NCI-H524 treated with DMSO at 0.1 percent for 48 hours (cell line): ENCODE results near the gene ANKDD1B.
"Not testable (repeated sequence)": the region's sequence is repeated elsewhere in the genome, so short reads cannot be mapped to it uniquely, and the experiment has no call there.

Experiments
- DNase-seq: peaks from one replicate; lab custom pipeline; 2025; lab: John Stamatoyannopoulos, UW

ANKDD1B gene

GRCh38 chr5:75662061-75662460 is 50.8 kb downstream of the ANKDD1B start:
- no peak for DNase-seq

- no peak for DNase-seq
These were observed 52.5 kb downstream of the ANKDD1B start for GRCh38 chr5:75663579-75664284.

GRCh38 chr5:75664979-75665378 is 53.7 kb downstream of the ANKDD1B start:
- DNase-seq = no peak

GRCh38 chr5:75666801-75667200 is 55.5 kb downstream of the ANKDD1B start:
- no peak for DNase-seq

- DNase-seq = no peak
These were observed 56.3 kb downstream of the ANKDD1B start for GRCh38 chr5:75667586-75667985.

DNA sequence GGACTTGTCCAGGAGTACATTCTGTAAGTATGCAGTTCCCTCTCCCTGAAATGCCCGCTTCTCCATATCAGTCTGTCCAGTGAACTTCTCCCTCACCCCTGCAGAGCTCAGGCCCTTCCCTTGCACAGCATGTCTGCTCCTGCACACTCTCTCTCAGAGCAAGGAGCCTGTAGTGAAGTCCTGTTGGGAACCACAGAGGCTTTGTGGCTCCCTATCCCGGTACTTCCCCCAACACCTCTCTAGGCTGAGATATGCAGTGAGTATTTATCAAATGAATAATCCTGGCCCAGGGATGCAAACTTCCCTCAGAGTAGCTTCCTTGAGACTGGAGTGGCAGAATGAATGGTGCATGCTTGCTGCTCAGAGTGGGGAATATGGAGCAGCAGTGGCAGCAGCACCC is 57.2 kb downstream of the ANKDD1B start:
- DNase-seq = no peak

GRCh38 chr5:75668977-75669689 is 57.9 kb downstream of the ANKDD1B start:
- peak; percentile 33 for DNase-seq

GRCh38 chr5:75670577-75670976 is 59.3 kb downstream of the ANKDD1B start:
- DNase-seq = no peak

- no peak for DNase-seq
These were observed 60.3 kb downstream of the ANKDD1B start for GRCh38 chr5:75671506-75671905.

GRCh38 chr5:75672616-75673015 is 61.4 kb downstream of the ANKDD1B start:
- no peak for DNase-seq

GRCh38 chr5:75675783-75676182 is 64.5 kb downstream of the ANKDD1B start:
- no peak for DNase-seq

- no peak for DNase-seq
These were observed 66.4 kb downstream of the ANKDD1B start for GRCh38 chr5:75677607-75678006.

DNA sequence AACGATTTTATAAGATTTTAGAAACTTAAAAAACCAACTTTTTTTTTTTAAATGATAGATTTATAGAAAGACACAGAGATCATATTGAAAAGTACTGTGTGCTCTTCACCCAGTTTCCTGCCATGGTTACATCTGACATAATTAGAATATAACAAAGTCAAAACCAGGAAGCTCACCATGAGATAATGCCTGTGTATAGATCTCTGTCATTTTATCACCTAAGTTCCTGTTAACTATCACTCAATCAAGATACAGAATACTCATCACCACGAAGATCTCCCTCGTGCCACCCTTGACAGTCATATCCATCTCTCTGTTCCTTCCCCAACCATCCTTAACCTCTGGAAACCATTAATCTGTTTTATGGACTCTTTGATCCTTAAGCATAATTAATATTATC is 66.9 kb downstream of the ANKDD1B start:
- no peak for DNase-seq

- DNase-seq = no peak
These were observed 70.0 kb downstream of the ANKDD1B start for GRCh38 chr5:75681125-75681830.

DNA sequence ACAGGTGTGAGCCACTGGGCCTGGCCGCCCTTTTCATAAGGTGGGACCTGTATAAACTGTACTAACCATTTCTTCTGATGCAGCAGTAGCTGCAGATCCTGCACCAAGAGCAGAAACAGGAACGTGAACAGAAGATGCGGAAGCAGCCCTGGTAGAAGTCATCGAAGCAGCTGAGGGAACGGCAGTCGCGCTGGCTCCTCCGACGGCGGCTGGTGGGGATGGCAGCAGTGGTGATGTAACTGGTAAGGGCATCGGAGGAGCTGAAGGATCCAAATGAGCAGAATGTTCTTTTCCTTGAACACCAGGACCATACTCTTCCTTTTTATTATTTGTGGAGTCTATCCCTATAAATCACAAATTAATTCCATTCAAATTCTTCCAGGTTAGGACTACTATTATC is 73.9 kb downstream of the ANKDD1B start:
- no peak for DNase-seq

DNA sequence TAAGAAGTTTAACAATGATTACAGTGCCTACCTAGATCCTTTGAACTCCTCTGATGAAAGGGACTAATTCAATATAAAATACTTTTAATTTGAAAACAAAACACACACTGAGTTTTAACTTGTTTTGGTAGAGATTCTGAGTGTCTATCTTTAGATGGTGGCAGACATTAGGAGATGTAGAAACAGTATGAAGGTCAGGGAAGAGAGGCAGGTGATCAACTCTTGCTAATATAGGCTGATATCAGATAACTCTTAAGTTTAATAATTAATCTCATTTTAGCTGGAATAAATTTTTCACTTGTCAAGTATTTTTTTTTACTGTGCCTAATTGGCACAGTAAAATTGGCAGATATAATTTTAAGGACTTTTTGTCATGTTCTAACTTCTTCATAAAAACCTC is 75.2 kb downstream of the ANKDD1B start:
- no peak for DNase-seq

DNA sequence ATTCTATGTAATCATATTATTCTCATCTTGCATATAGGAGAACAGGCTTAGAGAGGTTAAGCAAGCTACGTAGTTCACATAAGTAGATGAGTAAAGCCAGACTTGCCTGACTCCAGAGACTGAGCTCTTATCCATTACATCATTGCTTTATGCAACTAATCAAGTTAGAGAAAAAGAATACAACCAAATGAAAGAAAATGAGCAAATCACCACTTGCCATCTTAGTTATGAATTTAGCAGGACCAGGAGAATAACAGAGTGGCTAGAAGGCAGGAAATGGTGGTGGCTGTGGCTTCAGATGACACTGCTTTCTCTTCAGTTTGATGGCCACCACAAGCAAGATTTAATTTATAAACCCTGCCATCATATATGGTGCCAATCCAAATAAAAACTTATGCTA is 79.4 kb downstream of the ANKDD1B start:
- no peak for DNase-seq

GRCh38 chr5:75694781-75695180 is 83.5 kb downstream of the ANKDD1B start:
- no peak for DNase-seq

GRCh38 chr5:75695472-75696351 is 84.5 kb downstream of the ANKDD1B start:
- DNase-seq = not testable (repeated sequence)

- no peak for DNase-seq
These were observed 90.6 kb downstream of the ANKDD1B start for GRCh38 chr5:75701856-75702255.

DNA sequence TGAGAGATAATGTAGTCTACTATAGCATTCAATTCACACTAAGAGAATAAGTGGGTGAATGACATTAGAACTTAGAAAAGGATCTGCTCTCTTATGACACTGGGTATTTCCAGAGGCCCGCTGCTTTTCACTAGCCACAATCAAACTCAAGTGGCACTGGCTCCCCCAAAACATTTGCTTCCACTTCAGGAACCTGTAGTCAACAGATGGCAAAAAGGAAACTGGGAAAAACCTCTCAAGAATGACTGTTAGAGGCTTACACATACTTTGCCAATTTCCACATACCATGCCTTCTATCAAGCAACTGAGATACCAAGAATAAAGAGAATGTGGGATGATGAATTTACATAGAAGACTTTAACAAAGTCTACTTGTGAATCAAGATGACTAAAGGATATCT is 94.8 kb downstream of the ANKDD1B start:
- DNase-seq = no peak

DNA sequence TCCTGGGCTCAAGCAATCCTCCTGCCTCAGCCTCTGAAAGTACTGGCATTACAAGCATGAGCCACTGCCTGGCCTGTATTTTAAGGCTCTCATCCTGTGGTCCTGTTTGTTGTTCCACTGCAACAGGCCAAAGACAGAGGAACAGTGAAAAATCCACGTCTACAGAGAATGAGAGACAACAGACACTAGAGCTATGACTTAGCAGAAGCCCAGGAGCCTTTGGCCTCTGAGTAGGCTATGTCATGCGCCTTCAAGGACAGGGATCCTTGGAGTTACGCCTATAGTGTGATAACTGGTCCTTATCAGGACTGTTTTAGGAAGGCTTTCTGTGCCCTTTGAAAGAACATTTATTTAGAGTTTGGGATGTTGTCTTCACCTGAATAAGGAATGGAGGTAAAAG is 95.5 kb downstream of the ANKDD1B start:
- DNase-seq = no peak
